SK-N-MC (cell line): Measurements from ENCODE around the gene KIF11.
"Not testable (repeated sequence)": the region's sequence is repeated elsewhere in the genome, so short reads cannot be mapped to it uniquely, and the experiment has no call there.

Experiments
- DNase-seq: peaks from one replicate; pipeline ENCODE4 v3.0.0-alpha.2; 2011; ENCODE audit warnings: low read depth, low spot score
- H3K27ac ChIP-seq: fragments of 200-600 bp; sonication (generic); 2 replicates; pipeline ENCODE4 v1.5.1; 2016; ENCODE audit warnings: mixed run types
- H3K36me3 ChIP-seq: fragments of 200-600 bp; sonication (generic); 2 replicates; pipeline ENCODE4 v1.6.1; 2017; ENCODE audit warnings: antibody characterized with exemption, low read length, mixed read lengths; ENCODE audit not compliant: insufficient read depth
- H3K4me3 ChIP-seq: fragments of 200-600 bp; sonication (generic); 2 replicates; pipeline ENCODE4 v1.5.1; 2016
- H3K9ac ChIP-seq: fragments of 200-600 bp; sonication (generic); 2 replicates; pipeline ENCODE4 v1.8.0; 2017; ENCODE audit warnings: mixed run types, mixed read lengths; ENCODE audit not compliant: insufficient read length
- H3K9me3 ChIP-seq: fragments of 200-600 bp; sonication (generic); 2 replicates; pipeline ENCODE4 v1.6.1; 2017; ENCODE audit warnings: low read depth, mild to moderate bottlenecking, antibody characterized with exemption, low read length, moderate library complexity, mixed read lengths
- EZH2 ChIP-seq: fragments of 200-600 bp; sonication (generic); IDR thresholded peaks from one replicate; pipeline ENCODE4 v1.6.1; 2017; ENCODE audit warnings: antibody characterized with exemption
- FOXP2 ChIP-seq: optimal IDR thresholded peaks from 2 replicates; pipeline ENCODE3; 2011; ENCODE audit warnings: mild to moderate bottlenecking, moderate library complexity; ENCODE audit not compliant: insufficient read depth; ENCODE audit errors: extremely low read length, control extremely low read depth
- POLR2AphosphoS5 ChIP-seq: IDR thresholded peaks from 2 replicates; pipeline ENCODE4 v1.6.1; 2012; ENCODE audit warnings: mild to moderate bottlenecking, low read depth, low read length, borderline replicate concordance

The KIF11 gene

DNA sequence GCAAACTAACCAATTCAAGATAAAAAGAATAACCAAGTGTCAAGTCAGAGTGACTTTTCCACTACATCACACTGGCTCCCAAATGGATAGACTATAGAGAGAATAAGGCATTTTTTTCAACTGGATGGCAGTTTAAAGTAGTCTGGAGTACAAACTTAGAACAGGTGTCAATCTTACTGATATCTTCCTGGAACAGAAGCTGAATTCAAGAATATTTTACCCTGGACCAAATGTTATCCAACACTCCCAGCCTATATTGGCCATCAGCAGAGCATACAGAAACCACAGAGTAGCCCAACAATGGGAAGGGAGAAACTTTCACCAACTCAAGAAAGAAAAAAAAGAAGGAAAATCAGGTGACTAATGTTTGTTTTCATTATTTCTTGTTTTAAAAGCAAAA is 30.5 kb upstream of the KIF11 start:
- Histone ChIP-seq H3K4me3 (no peak overlapping the region), H3K27ac (no peak overlapping the region), H3K9ac (no peak overlapping the region), H3K36me3 (peaks cover 7% of the 10 kb centered on the region; the same call in 1 of the 2 replicates), H3K9me3 (no peaks in the 10 kb centered on the region)
- no peak for DNase-seq
- no peak for TF ChIP-seq FOXP2
- TF ChIP-seq EZH2 = no peak
- no peak for TF ChIP-seq POLR2AphosphoS5

DNA sequence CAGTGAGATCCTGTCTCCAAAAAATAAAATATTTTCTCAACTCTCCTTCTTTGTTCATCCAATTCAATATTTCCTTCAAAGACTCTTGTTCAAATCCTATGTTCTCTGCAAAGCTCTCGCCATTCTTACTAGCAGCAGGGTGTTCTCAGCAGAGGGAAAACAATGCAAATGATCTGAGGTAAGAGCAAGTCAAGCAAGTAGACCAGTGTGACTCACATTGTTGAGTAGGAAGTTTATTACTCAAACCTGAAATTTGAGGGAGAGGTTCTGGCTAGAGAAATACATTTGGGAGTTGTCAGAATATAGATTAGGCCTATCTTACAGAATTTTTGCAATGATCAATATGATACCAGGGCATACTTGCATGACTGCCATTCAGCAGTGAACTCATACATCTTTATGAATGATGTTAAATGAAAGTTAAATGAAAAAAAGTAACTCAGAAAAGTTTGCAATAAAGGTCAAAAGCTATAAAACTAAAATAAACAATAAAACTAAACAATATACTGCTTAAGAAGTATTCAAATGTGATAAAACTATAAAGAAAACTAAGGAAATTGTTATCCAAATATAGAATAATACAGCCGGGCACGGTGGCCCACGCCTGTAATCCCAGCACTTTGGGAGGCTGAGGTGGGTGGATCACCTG is 24.9 kb upstream of the KIF11 start:
- Histone ChIP-seq H3K4me3 (no peak overlapping the region), H3K9me3 (no peaks in the 10 kb centered on the region), H3K9ac (no peak overlapping the region), H3K27ac (no peak overlapping the region), H3K36me3 (no peaks in the 10 kb centered on the region)
- no peak for TF ChIP-seq POLR2AphosphoS5
- TF ChIP-seq FOXP2 = no peak
- no peak for TF ChIP-seq EZH2
- no peak for DNase-seq

- Histone ChIP-seq H3K4me3 (no peak overlapping the region), H3K9ac (no peak overlapping the region), H3K9me3 (no peaks in the 10 kb centered on the region), H3K36me3 (no peaks in the 10 kb centered on the region), H3K27ac (no peak overlapping the region)
- no peak for DNase-seq
- no peak for TF ChIP-seq FOXP2
- no peak for TF ChIP-seq POLR2AphosphoS5
- TF ChIP-seq EZH2 = no peak
Observed at GRCh38 chr10:92569071-92569470, 23.9 kb upstream of the KIF11 start.

DNA sequence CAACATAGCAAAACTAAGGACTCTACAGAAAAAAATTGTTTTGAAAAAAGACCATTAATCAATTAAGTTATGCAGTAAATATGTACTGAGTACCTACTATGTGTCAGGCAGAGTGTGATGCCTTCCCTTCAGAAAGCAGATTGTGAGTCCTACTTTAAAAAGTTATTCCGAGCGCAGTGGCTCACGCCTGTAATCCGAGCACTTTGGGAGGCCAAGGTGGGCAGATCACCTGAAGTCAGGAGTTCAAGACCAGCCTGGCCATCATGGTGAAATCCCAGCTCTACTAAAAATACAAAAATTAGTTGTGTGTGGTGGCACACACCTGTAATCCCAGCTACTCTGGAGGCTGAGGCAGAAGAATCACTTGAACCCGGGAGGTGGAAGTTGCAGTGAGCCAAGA is 23.3 kb upstream of the KIF11 start:
- DNase-seq, H3K9ac ChIP-seq, H3K36me3 ChIP-seq, H3K4me3 ChIP-seq, H3K9me3 ChIP-seq, H3K27ac ChIP-seq: not testable (repeated sequence)

GRCh38 chr10:92571649-92572048 is 21.3 kb upstream of the KIF11 start:
- DNase-seq = no peak
- Histone ChIP-seq H3K27ac (no peak overlapping the region), H3K4me3 (no peak overlapping the region), H3K9me3 (no peaks in the 10 kb centered on the region), H3K36me3 (no peaks in the 10 kb centered on the region), H3K9ac (no peak overlapping the region)
- TF ChIP-seq POLR2AphosphoS5 (no peak), EZH2 (no peak), FOXP2 (no peak)

- Histone ChIP-seq H3K27ac (no peak overlapping the region), H3K9ac (peak overlapping the region; percentile 78), H3K4me3 (peak overlapping the region; percentile 88), H3K9me3 (no peaks in the 10 kb centered on the region), H3K36me3 (no peaks in the 10 kb centered on the region)
- no peak for DNase-seq
- no peak for TF ChIP-seq FOXP2
Observed at GRCh38 chr10:92572362-92573090, 20.4 kb upstream of the KIF11 start.

DNA sequence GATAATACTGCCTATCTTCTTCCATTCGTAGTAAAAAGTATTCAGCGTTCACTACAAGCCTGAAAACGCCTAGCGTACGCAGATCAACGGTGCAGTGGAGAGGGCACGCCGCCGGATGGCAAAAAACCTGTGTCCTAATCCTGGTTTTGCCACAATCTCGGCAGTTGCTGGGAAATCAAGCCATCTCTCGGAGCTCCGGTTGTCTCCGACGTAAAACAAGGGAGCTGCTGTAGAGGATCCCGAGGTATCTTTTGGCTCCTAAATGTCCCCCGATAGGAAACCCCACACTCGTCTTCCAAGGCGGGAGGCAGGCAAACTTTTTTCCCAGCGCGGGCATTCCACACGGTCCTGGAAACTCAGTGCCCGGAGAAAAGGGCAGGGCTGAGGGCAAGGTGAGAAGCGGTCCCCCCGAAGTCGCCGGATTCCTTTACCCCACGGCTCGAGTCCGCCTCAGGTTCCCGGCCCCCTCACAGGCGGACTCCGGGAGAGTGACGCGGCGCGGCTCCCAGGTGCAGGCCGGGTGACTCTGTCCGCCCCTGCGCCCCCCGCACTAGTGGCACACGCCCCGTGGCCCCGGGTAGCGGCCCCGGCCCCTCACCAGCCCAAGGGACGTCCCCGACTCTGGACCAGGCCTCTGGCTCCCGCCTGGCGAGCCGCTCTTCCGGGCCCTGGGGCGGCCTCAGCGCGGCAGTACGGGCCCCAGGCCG is 19.7 kb upstream of the KIF11 start:
- TF ChIP-seq EZH2 (no peak), FOXP2 (no peak), POLR2AphosphoS5 (no peak)
- Histone ChIP-seq H3K9ac (peak overlapping the region; percentile 78), H3K36me3 (no peaks in the 10 kb centered on the region), H3K9me3 (no peaks in the 10 kb centered on the region), H3K27ac (no peak overlapping the region), H3K4me3 (peak overlapping the region; percentile 88)
- no peak for DNase-seq

DNA sequence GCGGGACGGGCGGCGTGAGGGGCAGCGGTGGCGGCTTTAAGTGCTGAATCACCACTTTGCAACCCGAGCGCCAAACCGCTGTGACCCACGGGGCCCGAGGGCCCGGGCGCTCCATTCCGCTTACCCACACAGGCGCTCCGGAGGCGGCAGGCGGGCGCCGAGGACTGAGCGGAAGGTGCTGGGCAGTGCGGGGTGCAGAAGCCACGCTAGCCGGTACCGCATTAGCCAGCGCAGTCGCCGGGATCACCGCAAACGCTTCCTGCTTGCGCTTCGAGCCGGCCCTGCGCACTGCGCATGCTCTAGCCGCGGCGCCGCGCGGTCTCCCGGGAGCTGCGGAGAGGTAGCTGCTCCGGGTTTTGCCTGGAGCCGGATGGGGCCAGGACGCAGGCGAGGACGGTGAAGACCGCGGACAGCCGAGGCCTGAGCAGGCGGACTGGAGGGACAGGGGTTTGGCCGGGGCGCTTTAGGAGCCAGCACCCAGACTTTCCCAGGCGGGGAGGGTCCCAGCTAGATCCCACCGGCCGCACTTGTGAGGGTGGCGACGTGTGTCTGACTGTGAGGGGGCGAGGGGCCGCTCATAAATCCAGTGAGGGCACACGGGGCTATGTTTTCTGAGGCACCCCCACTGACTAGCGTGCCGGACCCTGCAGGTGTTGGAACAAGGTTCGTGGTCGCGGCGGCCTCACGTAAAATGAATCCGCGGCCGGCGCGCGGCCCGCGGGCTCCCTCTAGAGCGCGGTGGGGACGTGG is 19.0 kb upstream of the KIF11 start, which contains the start of gene IDE:
TSS of gene IDE (minus strand) at position 296 of the 750 bp plus-strand sequence. CDS start at position 222, 74 bp downstream.
- H3K27ac ChIP-seq = no peak within 1 kb of the TSS
- H3K36me3 ChIP-seq = no peaks in the 10 kb centered on the region
- peak within 1 kb of the TSS; percentile 78 for H3K9ac ChIP-seq
- peak within 1 kb of the TSS; percentile 88 for H3K4me3 ChIP-seq
- TF ChIP-seq POLR2AphosphoS5 (peak; percentile 54; the same call in 1 of the 2 replicates), EZH2 (no peak)
- no peaks in the 10 kb centered on the region for H3K9me3 ChIP-seq
- no peak for DNase-seq
